ENCODE results near the gene CELF6. TPM values are rescaled to one million over a fixed set of nuclear protein-coding genes. Genes with fewer than 3 reads are reported as not detected.

Gene CELF6
- polyA plus RNA-seq, 1 of the 3 experiments (the other 2 are of a cell fraction) = 0.20 TPM

GRCh38 chr15:72280751-72281150 lies 39.2 kb downstream of the CELF6 start:
- Histone ChIP-seq H3K27me3 (ENCODE audit: insufficient read depth) (no peaks in the 10 kb centered on the region), H4K20me1 (ENCODE audit: insufficient read depth) (no peaks in the 10 kb centered on the region), H3K4me1 (ENCODE audit: control insufficient read depth in 1 of 2, insufficient read depth in 2 of 2, low read depth in 1 of 2, low read length in 1 of 2) (no peaks in the 10 kb centered on the region), H2AFZ (ENCODE audit: low read depth) (no peak overlapping the region), H3K9me2 (no peaks in the 10 kb centered on the region), H3K36me3 (replicated peaks in 1 of 2; ENCODE audit: control insufficient read depth in 1 of 2, insufficient read depth in 2 of 2, low read length in 1 of 2) (no peaks in the 10 kb centered on the region), H3K79me2 (ENCODE audit: insufficient read depth) (no peaks in the 10 kb centered on the region), H3K4me3 (ENCODE audit: low read depth in 2 of 2, low read length in 1 of 2) (no peak overlapping the region), H3K9me3 (no peaks in the 10 kb centered on the region), H3K9ac (no peak overlapping the region), H3K27ac (ENCODE audit: low read depth in 2 of 2, low read length in 1 of 2) (no peak overlapping the region), H3F3A (replicated peaks; ENCODE audit: insufficient read depth) (no peaks in the 10 kb centered on the region), H3K4me2 (no peak overlapping the region)
- 67% methylated on average over 2 of the region's 2 CpGs for WGBS (ENCODE audit: low lambda C conversion rate)
- ChIA-PET CTCF (interaction anchor here (1.1 to 2.4 kb wide), 2 partner anchors 8 to 11 kb away, joined by 4 to 7 read pairs; no protein-coding TSS in a partner anchor), POLR2A (no interaction called here)
- DNase-seq = no peak
- no peak for TF ChIP-seq NRF1 (IDR thresholded peaks at IDR 0.05; ENCODE audit: low read depth, low read length)

GRCh38 chr15:72278737-72279136 lies 41.2 kb downstream of the CELF6 start:
- Histone ChIP-seq H3K4me3 (ENCODE audit: low read depth in 2 of 2, low read length in 1 of 2) (no peak overlapping the region), H4K20me1 (ENCODE audit: insufficient read depth) (no peaks in the 10 kb centered on the region), H3K79me2 (ENCODE audit: insufficient read depth) (no peaks in the 10 kb centered on the region), H3K36me3 (replicated peaks in 1 of 2; ENCODE audit: control insufficient read depth in 1 of 2, insufficient read depth in 2 of 2, low read length in 1 of 2) (no peaks in the 10 kb centered on the region), H3K4me1 (ENCODE audit: control insufficient read depth in 1 of 2, insufficient read depth in 2 of 2, low read depth in 1 of 2, low read length in 1 of 2) (no peaks in the 10 kb centered on the region), H3K9ac (no peak overlapping the region), H3F3A (replicated peaks; ENCODE audit: insufficient read depth) (no peaks in the 10 kb centered on the region), H3K4me2 (no peak overlapping the region), H2AFZ (ENCODE audit: low read depth) (no peak overlapping the region), H3K9me3 (no peaks in the 10 kb centered on the region), H3K27ac (ENCODE audit: low read depth in 2 of 2, low read length in 1 of 2) (no peak overlapping the region), H3K27me3 (ENCODE audit: insufficient read depth) (no peaks in the 10 kb centered on the region), H3K9me2 (no peaks in the 10 kb centered on the region)
- TF ChIP-seq TAF1 (IDR thresholded peaks at IDR 0.05; ENCODE audit: borderline replicate concordance, low read depth, low read length) = no peak
- TF ChIP-seq USF1 (IDR thresholded peaks at IDR 0.05; ENCODE audit: borderline replicate concordance, low read depth) = no peak
- TF ChIP-seq RCOR1 (IDR thresholded peaks at IDR 0.05; ENCODE audit: low read length) = no peak
- no peak for TF ChIP-seq MAX (IDR thresholded peaks at IDR 0.05; ENCODE audit: low read depth)
- TF ChIP-seq RFX5 (IDR thresholded peaks at IDR 0.05; ENCODE audit: low read length) = no peak
- no peak for TF ChIP-seq PBX3 (IDR thresholded peaks at IDR 0.05)
- TF ChIP-seq RXRA (IDR thresholded peaks at IDR 0.05; ENCODE audit: borderline replicate concordance, low read depth) = no peak
- TF ChIP-seq FOXM1 (IDR thresholded peaks at IDR 0.05; ENCODE audit: low read depth) = no peak
- no peak for DNase-seq
- CTCF ChIA-PET = interaction anchor here (1.1 kb wide), 1 partner anchor 20 kb away, joined by 3 read pairs; no protein-coding TSS in a partner anchor
- WGBS (ENCODE audit: low lambda C conversion rate) = 80% methylated on average over 1 of the region's 1 CpG
- POLR2A ChIA-PET = no interaction called here

GRCh38 chr15:72276326-72276700 lies 43.6 kb downstream of the CELF6 start:
- Histone ChIP-seq H3F3A (replicated peaks; ENCODE audit: insufficient read depth) (no peaks in the 10 kb centered on the region), H3K9me3 (no peaks in the 10 kb centered on the region), H3K79me2 (ENCODE audit: insufficient read depth) (peaks cover 9% of the 10 kb centered on the region), H4K20me1 (ENCODE audit: insufficient read depth) (no peaks in the 10 kb centered on the region), H3K27ac (ENCODE audit: low read depth in 2 of 2, low read length in 1 of 2) (no peak overlapping the region), H3K4me2 (no peak overlapping the region), H3K27me3 (ENCODE audit: insufficient read depth) (no peaks in the 10 kb centered on the region), H3K36me3 (replicated peaks in 1 of 2; ENCODE audit: control insufficient read depth in 1 of 2, insufficient read depth in 2 of 2, low read length in 1 of 2) (no peaks in the 10 kb centered on the region), H3K4me1 (ENCODE audit: control insufficient read depth in 1 of 2, insufficient read depth in 2 of 2, low read depth in 1 of 2, low read length in 1 of 2) (peaks cover 0 to 6% of the 10 kb centered on the region in 2 experiments; a peak in 2 of 4 replicates), H3K4me3 (ENCODE audit: low read depth in 2 of 2, low read length in 1 of 2) (no peak overlapping the region), H2AFZ (ENCODE audit: low read depth) (no peak overlapping the region), H3K9me2 (no peaks in the 10 kb centered on the region), H3K9ac (no peak overlapping the region)
- DNase-seq = no peak
- no peak for TF ChIP-seq USF2 (IDR thresholded peaks at IDR 0.05; ENCODE audit: borderline replicate concordance, low read depth, low read length)
- no peak for TF ChIP-seq GABPA (IDR thresholded peaks at IDR 0.05; ENCODE audit: low read depth)
- TF ChIP-seq MEF2A (IDR thresholded peaks at IDR 0.05; ENCODE audit: borderline replicate concordance, low read depth) = no peak
- no peak for TF ChIP-seq RCOR1 (IDR thresholded peaks at IDR 0.05; ENCODE audit: low read length)
- no peak for TF ChIP-seq SMC3 (IDR thresholded peaks at IDR 0.05; ENCODE audit: low read depth, low read length)
- no peak for TF ChIP-seq TCF12 (IDR thresholded peaks at IDR 0.05)
- TF ChIP-seq USF1 (IDR thresholded peaks at IDR 0.05; ENCODE audit: borderline replicate concordance, low read depth) = no peak
- no peak for TF ChIP-seq RAD21 (IDR thresholded peaks at IDR 0.05; ENCODE audit: low read length)
- no peak for TF ChIP-seq JUND (IDR thresholded peaks at IDR 0.05)
- TF ChIP-seq PBX3 (IDR thresholded peaks at IDR 0.05) = no peak
- TF ChIP-seq NFIC (IDR thresholded peaks at IDR 0.05; ENCODE audit: borderline replicate concordance) = no peak
- no peak for TF ChIP-seq TEAD4 (IDR thresholded peaks at IDR 0.05; ENCODE audit: borderline replicate concordance, insufficient read depth)
- POLR2A ChIA-PET = no interaction called here
- CTCF ChIA-PET = interaction anchor here (1.1 kb wide), 1 partner anchor 42 kb away, joined by 3 read pairs; no protein-coding TSS in a partner anchor
